Inflammatory macrophage treated with lipopolysaccharide for 4 hours (primary cell): ENCODE results near the gene MON1A.

Experiments
- DNase-seq: peaks from one replicate; pipeline ENCODE4 v3.0.0-alpha.2; 2020

MON1A gene

GRCh38 chr3:49886922-49887265, 42.7 kb downstream of the MON1A start:
- no peak for DNase-seq

GRCh38 chr3:49883998-49884397, 45.6 kb downstream of the MON1A start:
- DNase-seq: no peak

- no peak for DNase-seq
Measured at GRCh38 chr3:49882166-49882565, 47.4 kb downstream of the MON1A start.

GRCh38 chr3:49880581-49881315, 48.9 kb downstream of the MON1A start:
- DNase-seq: no peak

GRCh38 chr3:49879721-49880120, 49.9 kb downstream of the MON1A start:
- DNase-seq: no peak

GRCh38 chr3:49878686-49879085, 50.9 kb downstream of the MON1A start:
- DNase-seq: no peak

GRCh38 chr3:49877716-49878115, 51.9 kb downstream of the MON1A start:
- no peak for DNase-seq

GRCh38 chr3:49876567-49876966, 53.0 kb downstream of the MON1A start:
- DNase-seq: no peak

GRCh38 chr3:49873623-49874022, 56.0 kb downstream of the MON1A start:
- DNase-seq: no peak

- DNase-seq: no peak
Measured at GRCh38 chr3:49872801-49873281, 56.8 kb downstream of the MON1A start.

- no peak for DNase-seq
Measured at GRCh38 chr3:49871531-49872153, 58.0 kb downstream of the MON1A start.

GRCh38 chr3:49869525-49870126, 60.0 kb downstream of the MON1A start, which contains the start of gene CAMKV:
CAMKV (minus strand) TSS chr3:49869906; CDS start chr3:49862388, 7,518 bp downstream.
- DNase-seq: no peak

GRCh38 chr3:49868862-49869466, 60.6 kb downstream of the MON1A start:
- DNase-seq: no peak

- DNase-seq: no peak
Measured at GRCh38 chr3:49867871-49868321, 61.7 kb downstream of the MON1A start.

GRCh38 chr3:49867400-49867799, 62.2 kb downstream of the MON1A start:
- DNase-seq: no peak

GRCh38 chr3:49865198-49865784, 64.3 kb downstream of the MON1A start:
- DNase-seq: no peak

- no peak for DNase-seq
Measured at GRCh38 chr3:49864505-49864904, 65.1 kb downstream of the MON1A start.

GRCh38 chr3:49859576-49860305, 69.9 kb downstream of the MON1A start:
- DNase-seq: no peak
